Fibroblast of villous mesenchyme (primary cell): ENCODE measurements around the gene MISP3. TPM values are rescaled to one million over a fixed set of nuclear protein-coding genes. Genes with fewer than 3 reads are reported as not detected.
A peak's percentile ranks its signal among the peaks of the same experiment; 100 is the strongest.

Source experiments
- DNase-seq: peaks from one replicate; pipeline ENCODE4 v3.0.0-alpha.2; 2010; ENCODE audit warnings: low read depth
- H3K4me3 ChIP-seq: 2 replicates; pipeline ENCODE4 v1.5.1; 2011; ENCODE audit warnings: low read depth, mild to moderate bottlenecking, low read length
- total RNA-seq: library from RNA; depleted of rRNA; stranded (reverse); fragments of >200 nt; gene quantifications from 2 replicates; pipeline ENCODE4 v1.2.3, GENCODE V29; 2012
- TF ChIP-seq, protein P1 (sequence below): IDR thresholded peaks from 2 replicates; pipeline ENCODE4 v1.5.1; 2012; ENCODE audit warnings: low read depth, mild to moderate bottlenecking, low read length; ENCODE audit not compliant: insufficient read depth

The MISP3 gene
- total RNA-seq, 1 donor, result under 0.01 TPM

- no peak for DNase-seq
- no peak overlapping the region for H3K4me3 ChIP-seq
- TF ChIP-seq, protein P1, sequence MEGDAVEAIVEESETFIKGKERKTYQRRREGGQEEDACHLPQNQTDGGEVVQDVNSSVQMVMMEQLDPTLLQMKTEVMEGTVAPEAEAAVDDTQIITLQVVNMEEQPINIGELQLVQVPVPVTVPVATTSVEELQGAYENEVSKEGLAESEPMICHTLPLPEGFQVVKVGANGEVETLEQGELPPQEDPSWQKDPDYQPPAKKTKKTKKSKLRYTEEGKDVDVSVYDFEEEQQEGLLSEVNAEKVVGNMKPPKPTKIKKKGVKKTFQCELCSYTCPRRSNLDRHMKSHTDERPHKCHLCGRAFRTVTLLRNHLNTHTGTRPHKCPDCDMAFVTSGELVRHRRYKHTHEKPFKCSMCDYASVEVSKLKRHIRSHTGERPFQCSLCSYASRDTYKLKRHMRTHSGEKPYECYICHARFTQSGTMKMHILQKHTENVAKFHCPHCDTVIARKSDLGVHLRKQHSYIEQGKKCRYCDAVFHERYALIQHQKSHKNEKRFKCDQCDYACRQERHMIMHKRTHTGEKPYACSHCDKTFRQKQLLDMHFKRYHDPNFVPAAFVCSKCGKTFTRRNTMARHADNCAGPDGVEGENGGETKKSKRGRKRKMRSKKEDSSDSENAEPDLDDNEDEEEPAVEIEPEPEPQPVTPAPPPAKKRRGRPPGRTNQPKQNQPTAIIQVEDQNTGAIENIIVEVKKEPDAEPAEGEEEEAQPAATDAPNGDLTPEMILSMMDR, result peak; percentile 14
Observed at GRCh38 chr19:14096272-14096992, 23.8 kb downstream of the MISP3 start.

DNA sequence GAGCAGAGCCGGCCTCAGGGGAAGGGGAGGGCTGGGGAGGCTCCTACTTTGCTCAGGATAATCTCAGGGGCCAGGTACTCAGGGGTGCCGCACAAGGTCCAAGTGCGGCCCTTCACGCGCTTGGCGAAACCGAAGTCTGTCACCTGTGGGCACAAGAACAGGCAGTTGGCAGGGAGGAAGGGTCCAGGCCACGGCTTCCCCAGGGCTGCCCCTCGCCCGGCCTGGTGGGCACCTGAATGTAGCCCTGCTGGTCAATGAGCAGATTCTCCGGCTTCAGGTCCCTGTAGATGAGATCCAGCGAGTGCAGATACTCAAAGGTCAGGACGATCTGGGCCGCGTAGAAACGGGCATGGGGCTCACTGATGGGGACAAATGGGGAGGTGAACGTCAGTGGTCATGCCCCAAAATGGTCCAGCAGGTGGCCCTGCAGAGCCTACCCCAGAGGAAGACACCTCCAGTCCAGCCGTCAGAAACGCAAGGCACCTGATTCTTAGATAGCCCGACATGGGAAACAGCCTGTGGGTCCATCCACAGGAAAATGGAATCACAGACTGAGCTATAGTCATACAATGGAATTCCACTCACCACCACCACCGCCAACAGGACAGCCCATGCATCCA lies 25.1 kb downstream of the MISP3 start:
- no peak for DNase-seq
- no peak overlapping the region for H3K4me3 ChIP-seq
- TF ChIP-seq, protein P1, result peak; percentile 23

DNA sequence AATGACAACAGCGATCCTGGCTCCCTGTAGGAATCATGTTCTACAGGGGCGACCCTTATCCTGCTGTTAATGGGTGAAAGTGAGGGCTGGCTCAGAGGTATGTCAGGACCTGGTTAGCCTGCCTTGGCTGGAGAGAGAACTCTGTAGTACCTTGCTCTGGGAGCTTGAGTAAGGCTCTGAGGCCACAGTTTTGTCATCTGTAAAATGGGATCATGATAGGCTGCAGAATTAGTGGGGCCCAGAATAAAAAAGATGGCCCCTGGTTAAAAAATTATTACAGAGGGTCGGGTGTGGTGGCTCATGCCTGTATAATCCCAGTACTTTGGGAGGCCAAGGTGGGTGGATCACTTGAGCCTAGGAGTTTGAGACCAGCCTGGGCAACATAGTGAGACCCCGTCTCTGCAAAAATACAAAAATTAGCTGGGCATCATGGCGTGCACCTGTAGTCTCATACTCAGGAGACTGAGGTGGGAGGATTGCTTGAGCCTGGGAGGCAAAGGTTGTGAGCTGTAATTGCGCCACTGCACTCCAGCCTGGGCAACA lies 28.5 kb downstream of the MISP3 start:
- TF ChIP-seq, protein P1, result no peak
- DNase-seq, result no peak
- no peak overlapping the region for H3K4me3 ChIP-seq

- DNase-seq, result no peak
- TF ChIP-seq, protein P1, result no peak
- no peak overlapping the region for H3K4me3 ChIP-seq
Observed at GRCh38 chr19:14102102-14102696, 29.6 kb downstream of the MISP3 start.

- TF ChIP-seq, protein P1, result no peak
- H3K4me3 ChIP-seq, result no peak overlapping the region
- DNase-seq, result no peak
Observed at GRCh38 chr19:14102756-14103155, 30.2 kb downstream of the MISP3 start.

DNA sequence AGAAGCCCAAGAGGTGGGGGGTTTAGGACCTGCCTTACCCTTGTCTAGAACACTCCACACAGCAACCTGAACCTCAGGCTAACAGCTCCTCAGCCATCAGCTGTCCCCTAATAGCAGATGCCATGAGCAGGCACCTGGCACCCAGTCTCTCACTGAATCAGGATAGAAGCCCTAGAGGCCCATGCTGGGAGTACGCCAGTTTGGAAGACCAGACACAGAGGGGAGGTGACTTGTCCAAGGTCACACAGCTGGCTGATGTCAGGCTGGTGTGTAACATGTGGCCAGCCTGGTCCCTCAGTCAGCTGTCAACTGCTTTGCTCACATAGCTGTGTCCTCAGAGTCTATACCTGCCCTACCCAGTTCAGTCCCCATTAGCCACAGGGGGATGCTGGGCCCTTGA lies 30.7 kb downstream of the MISP3 start:
- no peak overlapping the region for H3K4me3 ChIP-seq
- DNase-seq, result no peak
- TF ChIP-seq, protein P1, result no peak
